ENCODE data around the gene MAN2C1. TPM values are rescaled to one million over a fixed set of nuclear protein-coding genes. Genes with fewer than 3 reads are reported as not detected.
A peak's percentile ranks its signal among the peaks of the same experiment; 100 is the strongest.
"Not testable (repeated sequence)": the region's sequence is repeated elsewhere in the genome, so short reads cannot be mapped to it uniquely, and the experiment has no call there.

MAN2C1 gene
- total and polyA plus RNA-seq, 5 experiments from 2014 or later = 20.4 to 370 (median 29.8) TPM

- DNase-seq (no peak), ATAC-seq (no peak)
- Mint-ChIP-seq H3K36me3 (peaks cover 0 to 7% (median 7%) of the 10 kb centered on the region in 3 donors), H3K4me3 (no peak overlapping the region), H3K27ac (peak overlapping the region in 2 of 10 donors; percentile 28 to 32), H3K9me3 (no peaks in the 10 kb centered on the region), H3K27me3 (no peaks in the 10 kb centered on the region), H3K4me1 (peaks cover 16 to 28% (median 21%) of the 10 kb centered on the region in 4 donors)
- POLR2A ChIA-PET = no interaction called here
Observed at GRCh38 chr15:75338661-75339240, 29.7 kb downstream of the MAN2C1 start.

- DNase-seq (peak; percentile 41 to 81 (median 56)), ATAC-seq (peak; percentile 69 to 88)
- POLR2A ChIA-PET = interaction anchor here (1.5 to 2.0 kb wide), 2 partner anchors 15 to 33 kb away, joined by 3 to 10 read pairs; partner anchors contain the start of gene MAN2C1
- Mint-ChIP-seq H3K27me3 (peaks cover 0 to 2% (median 0%) of the 10 kb centered on the region in 5 donors), H3K4me1 (peaks cover 14 to 28% (median 21%) of the 10 kb centered on the region in 4 donors), H3K4me3 (peak within 1 kb of the TSS; percentile 86 to 95 (median 89)), H3K9me3 (no peaks in the 10 kb centered on the region), H3K36me3 (peaks cover 0 to 7% (median 3%) of the 10 kb centered on the region in 3 donors), H3K27ac (peak within 1 kb of the TSS; percentile 68 to 93 (median 84))
Observed at GRCh38 chr15:75335705-75336355, 32.6 kb downstream of the MAN2C1 start, which contains the start of gene COMMD4. TSS of gene COMMD4 (plus strand) at chr15:75336063. CDS start at chr15:75336090, 27 bp downstream.

GRCh38 chr15:75335313-75335704 is 33.1 kb downstream of the MAN2C1 start:
- no peaks in the 10 kb centered on the region for H3K9me3 Mint-ChIP-seq
- no peak for ATAC-seq
- H3K27me3 Mint-ChIP-seq = peaks cover 0 to 2% (median 0%) of the 10 kb centered on the region in 5 donors
- peaks cover 14 to 28% (median 21%) of the 10 kb centered on the region in 4 donors for H3K4me1 Mint-ChIP-seq
- no peak for DNase-seq
- peak overlapping the region; percentile 86 to 95 (median 89) for H3K4me3 Mint-ChIP-seq
- peak overlapping the region in 8 of 10 donors; percentile 65 to 93 (median 84) for H3K27ac Mint-ChIP-seq
- peaks cover 0 to 7% (median 3%) of the 10 kb centered on the region in 3 donors for H3K36me3 Mint-ChIP-seq
- POLR2A ChIA-PET = interaction anchor here (0.7 to 2.0 kb wide), 3 partner anchors 14 to 33 kb away, joined by 3 to 10 read pairs (median 3); partner anchors contain the start of gene MAN2C1

- DNase-seq = not testable (repeated sequence)
- POLR2A ChIA-PET = interaction anchor here (0.5 kb wide), 1 partner anchor 471 kb away, joined by 3 read pairs; no protein-coding TSS in a partner anchor
Observed at GRCh38 chr15:75333654-75334419, 34.6 kb downstream of the MAN2C1 start.

GRCh38 chr15:75332093-75332492 is 36.3 kb downstream of the MAN2C1 start:
- H3K27me3 Mint-ChIP-seq, H3K36me3 Mint-ChIP-seq, DNase-seq, ATAC-seq, H3K27ac Mint-ChIP-seq, H3K9me3 Mint-ChIP-seq, H3K4me3 Mint-ChIP-seq: not testable (repeated sequence)
- POLR2A ChIA-PET = interaction anchor here (0.6 kb wide), 1 partner anchor 139 kb away, joined by 5 read pairs; no protein-coding TSS in a partner anchor
- H3K4me1 Mint-ChIP-seq = peaks cover 11 to 22% (median 20%) of the 10 kb centered on the region in 4 donors

More at GRCh38 chr15:75333654-75334419, 34.6 kb downstream of the MAN2C1 start:
- not testable (repeated sequence) for H3K36me3 Mint-ChIP-seq, H3K9me3 Mint-ChIP-seq, H3K27ac Mint-ChIP-seq, H3K27me3 Mint-ChIP-seq, ATAC-seq
- peak overlapping the region in 1 of 10 donors; percentile 7 for H3K4me3 Mint-ChIP-seq
- peaks cover 14 to 28% (median 21%) of the 10 kb centered on the region in 4 donors for H3K4me1 Mint-ChIP-seq

GRCh38 chr15:75329571-75329970 is 38.8 kb downstream of the MAN2C1 start:
- POLR2A ChIA-PET = no interaction called here
- Mint-ChIP-seq H3K27me3 (peaks cover 0 to 4% (median 0%) of the 10 kb centered on the region in 5 donors), H3K4me1 (no peaks in the 10 kb centered on the region), H3K36me3 (no peaks in the 10 kb centered on the region), H3K27ac (peak overlapping the region in 1 of 10 donors; percentile 81), H3K4me3 (no peak overlapping the region), H3K9me3 (no peaks in the 10 kb centered on the region)
- DNase-seq (no peak), ATAC-seq (no peak)

- ATAC-seq = no peak
- no peaks in the 10 kb centered on the region for H3K9me3 Mint-ChIP-seq
- no peak for DNase-seq
- no peaks in the 10 kb centered on the region for H3K36me3 Mint-ChIP-seq
- no peaks in the 10 kb centered on the region for H3K4me1 Mint-ChIP-seq
- H3K27me3 Mint-ChIP-seq = peaks cover 0 to 4% (median 0%) of the 10 kb centered on the region in 5 donors
- H3K4me3 Mint-ChIP-seq = no peak overlapping the region
- POLR2A ChIA-PET = no interaction called here
- H3K27ac Mint-ChIP-seq = no peak overlapping the region
Observed at GRCh38 chr15:75328493-75329314, 39.7 kb downstream of the MAN2C1 start.

- ATAC-seq (no peak), DNase-seq (no peak)
- peaks cover 0 to 4% (median 0%) of the 10 kb centered on the region in 5 donors for H3K27me3 Mint-ChIP-seq
- H3K4me1 Mint-ChIP-seq = no peaks in the 10 kb centered on the region
- H3K27ac Mint-ChIP-seq = peak overlapping the region in 1 of 10 donors; percentile 71
- POLR2A ChIA-PET = interaction anchor here (0.6 kb wide), 1 partner anchor 1361 kb away, joined by 4 read pairs; no protein-coding TSS in a partner anchor
- H3K4me3 Mint-ChIP-seq = no peak overlapping the region
- no peaks in the 10 kb centered on the region for H3K36me3 Mint-ChIP-seq
- H3K9me3 Mint-ChIP-seq = no peaks in the 10 kb centered on the region
Observed at GRCh38 chr15:75327491-75327890, 40.9 kb downstream of the MAN2C1 start.

GRCh38 chr15:75327005-75327404 is 41.4 kb downstream of the MAN2C1 start:
- ATAC-seq = no peak
- no peak overlapping the region for H3K4me3 Mint-ChIP-seq
- H3K4me1 Mint-ChIP-seq = no peaks in the 10 kb centered on the region

GRCh38 chr15:75325922-75326321 is 42.5 kb downstream of the MAN2C1 start:
- Mint-ChIP-seq H3K36me3 (no peaks in the 10 kb centered on the region), H3K4me1 (no peaks in the 10 kb centered on the region), H3K9me3 (no peaks in the 10 kb centered on the region), H3K27ac (no peak overlapping the region), H3K27me3 (peaks cover 0 to 6% (median 0%) of the 10 kb centered on the region in 5 donors), H3K4me3 (no peak overlapping the region)
- ATAC-seq (no peak), DNase-seq (no peak)
- POLR2A ChIA-PET = no interaction called here

More at GRCh38 chr15:75327005-75327404, 41.4 kb downstream of the MAN2C1 start:
- Mint-ChIP-seq H3K27ac (peak overlapping the region in 2 of 10 donors; percentile 30 to 69), H3K9me3 (no peaks in the 10 kb centered on the region), H3K27me3 (peaks cover 0 to 3% (median 0%) of the 10 kb centered on the region in 5 donors), H3K36me3 (no peaks in the 10 kb centered on the region)
- DNase-seq = no peak
- POLR2A ChIA-PET = no interaction called here

GRCh38 chr15:75321711-75322110 is 46.7 kb downstream of the MAN2C1 start:
- no peak overlapping the region for H3K4me3 Mint-ChIP-seq
- no peaks in the 10 kb centered on the region for H3K9me3 Mint-ChIP-seq
- POLR2A ChIA-PET = no interaction called here
- ATAC-seq (no peak), DNase-seq (no peak)
- H3K36me3 Mint-ChIP-seq = no peaks in the 10 kb centered on the region
- H3K27ac Mint-ChIP-seq = no peak overlapping the region
- peaks cover 0 to 2% (median 0%) of the 10 kb centered on the region in 4 donors for H3K4me1 Mint-ChIP-seq
- H3K27me3 Mint-ChIP-seq = peaks cover 0 to 4% (median 0%) of the 10 kb centered on the region in 5 donors
